Progenitor cell of endocrine pancreas (in vitro differentiated cells): ENCODE results near the gene NABP2. TPM values are rescaled to one million over a fixed set of nuclear protein-coding genes. Genes with fewer than 3 reads are reported as not detected.

Experiments
- DNase-seq: peaks from one replicate; pipeline ENCODE4 v3.0.0; 2021; ENCODE audit warnings: low spot score; ENCODE audit not compliant: unreplicated experiment
- H3K27ac Mint-ChIP-seq: 2 replicates; pipeline ENCODE4 v1.8.0; 2021; ENCODE audit warnings: mild to moderate bottlenecking, moderate library complexity, mixed read lengths
- H3K27me3 Mint-ChIP-seq: 2 replicates; pipeline ENCODE4 v1.8.0; 2021; ENCODE audit warnings: mixed read lengths
- H3K36me3 Mint-ChIP-seq: 2 replicates; pipeline ENCODE4 v1.8.0; 2022; ENCODE audit warnings: mixed read lengths; ENCODE audit not compliant: insufficient read depth
- H3K4me1 Mint-ChIP-seq: 2 replicates; pipeline ENCODE4 v1.8.0; 2021; ENCODE audit warnings: low read depth, mixed read lengths
- H3K4me3 Mint-ChIP-seq: 2 replicates; pipeline ENCODE4 v1.8.0; 2021; ENCODE audit warnings: low read depth, mild to moderate bottlenecking, moderate library complexity, mixed read lengths
- H3K9me3 Mint-ChIP-seq: 2 replicates; pipeline ENCODE4 v1.8.0; 2021; ENCODE audit warnings: low read depth, mixed read lengths
- total RNA-seq: library from RNA; stranded (reverse); gene quantifications from 2 replicates; pipeline ENCODE4 v1.2.1, GENCODE V29; 2021
- TF ChIP-seq, protein P1 (sequence below): fragments of 200-600 bp; sonication (generic); IDR thresholded peaks from one replicate; pipeline ENCODE4 v1.5.0; 2021; ENCODE audit warnings: antibody characterized with exemption, mild to moderate bottlenecking; ENCODE audit not compliant: unreplicated experiment

Gene NABP2
- total RNA-seq, 1 donor from 2014 or later: 37.9 TPM

DNA sequence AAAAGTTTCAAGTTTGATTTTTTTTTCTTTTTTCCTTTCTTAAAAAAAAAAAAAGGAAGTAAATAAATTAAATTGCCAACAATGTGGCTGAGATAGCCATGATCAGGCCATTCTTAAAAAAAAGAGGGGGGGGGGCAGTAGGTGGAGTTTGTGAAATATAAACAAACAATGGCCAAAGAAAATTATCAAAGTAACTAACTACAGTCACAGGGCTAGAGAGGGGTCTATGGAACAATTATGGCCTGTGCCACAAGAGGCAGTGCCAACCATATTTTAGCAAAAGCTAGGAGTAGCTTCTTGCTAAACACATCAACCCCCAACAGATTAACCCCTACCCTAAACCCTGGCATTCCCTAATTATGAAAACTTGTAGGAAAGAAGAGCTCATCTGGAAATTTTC lies 18.7 kb upstream of the NABP2 start:
- H3K27me3 Mint-ChIP-seq: no peaks in the 10 kb centered on the region
- DNase-seq: no peak
- no peaks in the 10 kb centered on the region for H3K9me3 Mint-ChIP-seq
- H3K36me3 Mint-ChIP-seq: peaks cover 13% of the 10 kb centered on the region
- H3K27ac Mint-ChIP-seq: no peak overlapping the region
- TF ChIP-seq, protein P1, sequence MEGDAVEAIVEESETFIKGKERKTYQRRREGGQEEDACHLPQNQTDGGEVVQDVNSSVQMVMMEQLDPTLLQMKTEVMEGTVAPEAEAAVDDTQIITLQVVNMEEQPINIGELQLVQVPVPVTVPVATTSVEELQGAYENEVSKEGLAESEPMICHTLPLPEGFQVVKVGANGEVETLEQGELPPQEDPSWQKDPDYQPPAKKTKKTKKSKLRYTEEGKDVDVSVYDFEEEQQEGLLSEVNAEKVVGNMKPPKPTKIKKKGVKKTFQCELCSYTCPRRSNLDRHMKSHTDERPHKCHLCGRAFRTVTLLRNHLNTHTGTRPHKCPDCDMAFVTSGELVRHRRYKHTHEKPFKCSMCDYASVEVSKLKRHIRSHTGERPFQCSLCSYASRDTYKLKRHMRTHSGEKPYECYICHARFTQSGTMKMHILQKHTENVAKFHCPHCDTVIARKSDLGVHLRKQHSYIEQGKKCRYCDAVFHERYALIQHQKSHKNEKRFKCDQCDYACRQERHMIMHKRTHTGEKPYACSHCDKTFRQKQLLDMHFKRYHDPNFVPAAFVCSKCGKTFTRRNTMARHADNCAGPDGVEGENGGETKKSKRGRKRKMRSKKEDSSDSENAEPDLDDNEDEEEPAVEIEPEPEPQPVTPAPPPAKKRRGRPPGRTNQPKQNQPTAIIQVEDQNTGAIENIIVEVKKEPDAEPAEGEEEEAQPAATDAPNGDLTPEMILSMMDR: peak; percentile 14
- H3K4me1 Mint-ChIP-seq: peaks cover 1% of the 10 kb centered on the region
- no peak overlapping the region for H3K4me3 Mint-ChIP-seq

- Mint-ChIP-seq H3K36me3 (peaks cover 14% of the 10 kb centered on the region), H3K9me3 (no peaks in the 10 kb centered on the region), H3K27me3 (no peaks in the 10 kb centered on the region), H3K4me3 (no peak overlapping the region), H3K4me1 (peaks cover 1% of the 10 kb centered on the region), H3K27ac (no peak overlapping the region)
- TF ChIP-seq, protein P1: peak; percentile 55
- DNase-seq: no peak
Observed at GRCh38 chr12:56206452-56207166, 17.5 kb upstream of the NABP2 start.

DNA sequence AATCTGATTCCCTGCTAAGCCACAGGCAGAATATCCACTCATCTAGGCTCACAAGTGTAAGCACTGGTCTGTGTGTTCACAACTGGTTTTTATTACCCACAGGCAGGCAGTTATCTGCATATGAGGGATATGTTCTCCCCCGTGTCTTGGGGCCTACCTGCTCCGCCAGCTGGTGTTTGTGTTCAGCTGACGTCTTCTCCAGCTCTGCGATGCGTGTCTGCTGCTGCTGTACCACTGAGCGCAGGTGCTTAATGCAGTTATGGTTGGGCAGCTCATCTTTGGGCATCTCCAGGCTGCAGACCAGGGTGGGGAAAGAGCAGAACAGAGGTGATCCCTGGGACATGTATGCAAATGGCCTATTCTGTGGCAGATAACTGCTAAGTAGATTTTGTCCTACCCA lies 16.1 kb upstream of the NABP2 start:
- no peaks in the 10 kb centered on the region for H3K27me3 Mint-ChIP-seq
- DNase-seq: no peak
- H3K9me3 Mint-ChIP-seq: no peaks in the 10 kb centered on the region
- no peaks in the 10 kb centered on the region for H3K4me1 Mint-ChIP-seq
- TF ChIP-seq, protein P1: no peak
- H3K36me3 Mint-ChIP-seq: peaks cover 17% of the 10 kb centered on the region
- no peak overlapping the region for H3K4me3 Mint-ChIP-seq
- peak overlapping the region; percentile 7 for H3K27ac Mint-ChIP-seq

- no peak for DNase-seq
- TF ChIP-seq, protein P1: no peak
- H3K4me3 Mint-ChIP-seq: no peak overlapping the region
- H3K27ac Mint-ChIP-seq: no peak overlapping the region
- peaks cover 23% of the 10 kb centered on the region for H3K36me3 Mint-ChIP-seq
- H3K4me1 Mint-ChIP-seq: no peaks in the 10 kb centered on the region
- no peaks in the 10 kb centered on the region for H3K27me3 Mint-ChIP-seq
- H3K9me3 Mint-ChIP-seq: no peaks in the 10 kb centered on the region
Observed at GRCh38 chr12:56212361-56212760, 11.8 kb upstream of the NABP2 start.

DNA sequence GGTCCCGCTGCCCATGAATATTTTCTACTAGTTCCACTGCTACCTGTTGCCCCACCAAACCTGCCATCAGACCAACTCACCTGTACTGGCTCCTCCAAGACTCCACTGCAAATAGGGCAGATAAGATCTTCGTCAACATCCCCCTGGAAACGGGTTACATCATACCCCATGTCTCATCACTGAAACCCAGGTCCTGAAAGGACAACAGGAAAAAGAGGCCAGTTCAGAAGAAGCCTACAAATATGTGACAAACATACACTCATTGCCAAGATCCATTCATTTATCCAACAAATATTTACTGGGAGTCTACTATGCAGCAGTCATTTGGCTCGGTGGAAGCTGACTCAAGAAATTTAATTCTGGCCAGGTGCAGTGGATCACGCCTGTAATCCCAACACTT lies 10.3 kb upstream of the NABP2 start:
- no peaks in the 10 kb centered on the region for H3K27me3 Mint-ChIP-seq
- H3K9me3 Mint-ChIP-seq: no peaks in the 10 kb centered on the region
- H3K36me3 Mint-ChIP-seq: peaks cover 21% of the 10 kb centered on the region
- H3K4me3 Mint-ChIP-seq: no peak overlapping the region
- TF ChIP-seq, protein P1: no peak
- no peaks in the 10 kb centered on the region for H3K4me1 Mint-ChIP-seq
- no peak for DNase-seq
- no peak overlapping the region for H3K27ac Mint-ChIP-seq
